Neural cell (in vitro differentiated cells): ENCODE results near the gene RSU1.

Source experiments
- CTCF ChIP-seq: fragments of 450-650 bp; IDR thresholded peaks from 2 replicates; pipeline ENCODE4 v1.5.1; 2014; ENCODE audit warnings: antibody characterized with exemption, mild to moderate bottlenecking, moderate library complexity; ENCODE audit not compliant: poor library complexity, severe bottlenecking
- TF ChIP-seq, protein P1 (sequence below): IDR thresholded peaks from 2 replicates; pipeline ENCODE4 v1.6.1; 2012; ENCODE audit warnings: borderline replicate concordance

- TF ChIP-seq, protein P1, sequence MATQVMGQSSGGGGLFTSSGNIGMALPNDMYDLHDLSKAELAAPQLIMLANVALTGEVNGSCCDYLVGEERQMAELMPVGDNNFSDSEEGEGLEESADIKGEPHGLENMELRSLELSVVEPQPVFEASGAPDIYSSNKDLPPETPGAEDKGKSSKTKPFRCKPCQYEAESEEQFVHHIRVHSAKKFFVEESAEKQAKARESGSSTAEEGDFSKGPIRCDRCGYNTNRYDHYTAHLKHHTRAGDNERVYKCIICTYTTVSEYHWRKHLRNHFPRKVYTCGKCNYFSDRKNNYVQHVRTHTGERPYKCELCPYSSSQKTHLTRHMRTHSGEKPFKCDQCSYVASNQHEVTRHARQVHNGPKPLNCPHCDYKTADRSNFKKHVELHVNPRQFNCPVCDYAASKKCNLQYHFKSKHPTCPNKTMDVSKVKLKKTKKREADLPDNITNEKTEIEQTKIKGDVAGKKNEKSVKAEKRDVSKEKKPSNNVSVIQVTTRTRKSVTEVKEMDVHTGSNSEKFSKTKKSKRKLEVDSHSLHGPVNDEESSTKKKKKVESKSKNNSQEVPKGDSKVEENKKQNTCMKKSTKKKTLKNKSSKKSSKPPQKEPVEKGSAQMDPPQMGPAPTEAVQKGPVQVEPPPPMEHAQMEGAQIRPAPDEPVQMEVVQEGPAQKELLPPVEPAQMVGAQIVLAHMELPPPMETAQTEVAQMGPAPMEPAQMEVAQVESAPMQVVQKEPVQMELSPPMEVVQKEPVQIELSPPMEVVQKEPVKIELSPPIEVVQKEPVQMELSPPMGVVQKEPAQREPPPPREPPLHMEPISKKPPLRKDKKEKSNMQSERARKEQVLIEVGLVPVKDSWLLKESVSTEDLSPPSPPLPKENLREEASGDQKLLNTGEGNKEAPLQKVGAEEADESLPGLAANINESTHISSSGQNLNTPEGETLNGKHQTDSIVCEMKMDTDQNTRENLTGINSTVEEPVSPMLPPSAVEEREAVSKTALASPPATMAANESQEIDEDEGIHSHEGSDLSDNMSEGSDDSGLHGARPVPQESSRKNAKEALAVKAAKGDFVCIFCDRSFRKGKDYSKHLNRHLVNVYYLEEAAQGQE: no peak
- no peak for TF ChIP-seq CTCF
Measured at GRCh38 chr10:16690417-16690816, 126.8 kb downstream of the RSU1 start.
